Tibial nerve (tissue), 4 donors: ENCODE measurements around the gene SUSD3. TPM values are rescaled to one million over a fixed set of nuclear protein-coding genes. Genes with fewer than 3 reads are reported as not detected.
"Not testable (repeated sequence)": the region's sequence is repeated elsewhere in the genome, so short reads cannot be mapped to it uniquely, and the experiment has no call there.

Experiments used
- DNase-seq, 2 donors: peaks; one replicate each; pipeline ENCODE4 v3.0.0-alpha.2; 2019; ENCODE audit warnings: low spot score in 2 of 2
- H3K27ac ChIP-seq, 4 donors: fragments of 200-600 bp; sonication (generic) in 3 of 4; one replicate each; pipeline ENCODE4 v1.5.1; 2017 to 2019; ENCODE audit warnings: mild to moderate bottlenecking in 1 of 4
- H3K27me3 ChIP-seq, 2 donors: fragments of 200-600 bp; sonication (generic) in 1 of 2; one replicate each; pipeline versions ENCODE4 v1.5.1 to v1.6.0; 2017 to 2019
- H3K36me3 ChIP-seq, 3 donors: fragments of 200-600 bp; sonication (generic); one replicate each; pipeline ENCODE4 v1.5.1; 2018 to 2019
- H3K4me1 ChIP-seq, 4 donors: fragments of 200-600 bp; sonication (generic) in 3 of 4; one replicate each; pipeline ENCODE4 v1.5.1; 2017 to 2019
- H3K4me3 ChIP-seq, 4 donors: fragments of 200-600 bp; sonication (generic) in 3 of 4; one replicate each; pipeline ENCODE4 v1.5.1; 2017 to 2019; ENCODE audit warnings: mild to moderate bottlenecking in 1 of 4, moderate library complexity in 1 of 4
- H3K9me3 ChIP-seq, 4 donors: fragments of 200-600 bp; sonication (generic) in 3 of 4; one replicate each; pipeline ENCODE4 v1.5.1; 2017 to 2019
- EP300 ChIP-seq, 2 donors: sonication (generic); formaldehyde crosslinking; IDR thresholded peaks; one replicate each; pipeline ENCODE4 v1.6.1; 2017; ENCODE audit warnings: antibody characterized with exemption in 2 of 2, mild to moderate bottlenecking in 1 of 2
- POLR2A ChIP-seq, 2 donors: fragments of 450-650 bp; IDR thresholded peaks; one replicate each; pipeline ENCODE4 v1.6.1; 2017; ENCODE audit warnings: antibody characterized with exemption in 2 of 2, mild to moderate bottlenecking in 2 of 2, moderate library complexity in 2 of 2
- WGBS, 2 donors: methylation state at CpG; one replicate each; pipeline ENCODE4 v1.1.5; 2018; 5-methylcytosine and 5-hydroxymethylcytosine counted together
- total RNA-seq, 4 donors: library from RNA; depleted of rRNA; stranded (reverse); fragments of >200 nt; gene quantifications; one replicate each; pipeline ENCODE4 v1.1.0, GENCODE V29; 2016
- TF ChIP-seq, protein P1 (sequence below), 5 experiments: fragments of 200-600 bp in 3 of 5; fragments of 450-650 bp in 2 of 5; sonication (generic) in 3 of 5; IDR thresholded peaks; one replicate each; pipeline ENCODE4 v1.5.1; 2016 to 2019; ENCODE audit warnings: antibody characterized with exemption in 5 of 5, mild to moderate bottlenecking in 3 of 5, moderate library complexity in 2 of 5

Gene SUSD3
- total RNA-seq, 4 donors from 2014 or later: 3.0 to 4.2 (median 3.7) TPM; not detected in 1

DNA sequence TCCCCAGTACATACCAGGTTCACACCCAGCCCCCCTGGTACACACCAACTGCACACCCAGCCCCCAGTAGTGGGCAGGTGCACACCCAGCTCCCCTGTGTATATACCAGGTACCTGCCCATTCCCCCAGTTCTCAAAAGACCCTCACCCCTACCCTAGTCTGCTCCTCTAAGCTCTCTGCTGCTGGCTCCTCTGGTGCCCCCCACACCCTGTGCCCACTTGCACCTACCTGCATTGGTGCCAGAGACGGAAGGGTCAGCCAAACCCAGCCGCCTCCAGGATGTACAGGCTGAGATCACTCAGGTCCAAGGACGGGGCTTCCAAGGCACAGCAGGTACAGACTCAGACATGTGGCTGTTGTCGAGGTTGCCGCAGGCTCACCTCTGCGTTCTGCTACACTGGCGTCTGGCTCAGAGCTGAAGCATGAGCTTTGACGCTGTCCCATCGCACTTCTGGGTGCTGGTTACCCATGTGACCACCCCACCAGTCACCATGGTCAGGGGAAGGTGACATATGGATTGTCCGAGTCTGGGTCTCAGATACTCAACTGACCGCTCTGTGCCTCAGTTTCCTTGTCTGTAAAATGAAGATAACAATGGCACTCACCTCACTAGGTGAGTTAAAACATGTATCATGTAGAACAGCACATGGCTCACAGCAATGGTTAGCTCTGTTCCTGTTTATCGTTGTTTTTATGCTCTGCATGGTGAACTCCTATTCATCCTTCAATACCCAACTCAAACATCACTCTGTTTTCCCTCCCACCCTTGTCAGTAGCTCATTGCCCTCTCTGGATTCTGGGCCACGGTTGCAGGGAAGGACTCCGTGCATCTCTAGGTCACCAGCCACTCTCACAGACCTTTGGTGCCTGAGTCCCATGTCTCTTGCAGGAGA, 45.3 kb upstream of the SUSD3 start:
- Histone ChIP-seq H3K9me3 (no peaks in the 10 kb centered on the region), H3K4me1 (no peaks in the 10 kb centered on the region), H3K36me3 (no peaks in the 10 kb centered on the region), H3K27ac (no peak overlapping the region), H3K27me3 (no peaks in the 10 kb centered on the region), H3K4me3 (no peak overlapping the region)
- WGBS, 2 donors: 92 to 95% methylated on average over 10 to 14 of the region's 14 CpGs
- no peak for DNase-seq
- TF ChIP-seq POLR2A (IDR thresholded peaks at IDR 0.05) (no peak), EP300 (IDR thresholded peaks at IDR 0.05) (no peak)
- TF ChIP-seq, protein P1, sequence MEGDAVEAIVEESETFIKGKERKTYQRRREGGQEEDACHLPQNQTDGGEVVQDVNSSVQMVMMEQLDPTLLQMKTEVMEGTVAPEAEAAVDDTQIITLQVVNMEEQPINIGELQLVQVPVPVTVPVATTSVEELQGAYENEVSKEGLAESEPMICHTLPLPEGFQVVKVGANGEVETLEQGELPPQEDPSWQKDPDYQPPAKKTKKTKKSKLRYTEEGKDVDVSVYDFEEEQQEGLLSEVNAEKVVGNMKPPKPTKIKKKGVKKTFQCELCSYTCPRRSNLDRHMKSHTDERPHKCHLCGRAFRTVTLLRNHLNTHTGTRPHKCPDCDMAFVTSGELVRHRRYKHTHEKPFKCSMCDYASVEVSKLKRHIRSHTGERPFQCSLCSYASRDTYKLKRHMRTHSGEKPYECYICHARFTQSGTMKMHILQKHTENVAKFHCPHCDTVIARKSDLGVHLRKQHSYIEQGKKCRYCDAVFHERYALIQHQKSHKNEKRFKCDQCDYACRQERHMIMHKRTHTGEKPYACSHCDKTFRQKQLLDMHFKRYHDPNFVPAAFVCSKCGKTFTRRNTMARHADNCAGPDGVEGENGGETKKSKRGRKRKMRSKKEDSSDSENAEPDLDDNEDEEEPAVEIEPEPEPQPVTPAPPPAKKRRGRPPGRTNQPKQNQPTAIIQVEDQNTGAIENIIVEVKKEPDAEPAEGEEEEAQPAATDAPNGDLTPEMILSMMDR (IDR thresholded peaks at IDR 0.05): no peak

DNA sequence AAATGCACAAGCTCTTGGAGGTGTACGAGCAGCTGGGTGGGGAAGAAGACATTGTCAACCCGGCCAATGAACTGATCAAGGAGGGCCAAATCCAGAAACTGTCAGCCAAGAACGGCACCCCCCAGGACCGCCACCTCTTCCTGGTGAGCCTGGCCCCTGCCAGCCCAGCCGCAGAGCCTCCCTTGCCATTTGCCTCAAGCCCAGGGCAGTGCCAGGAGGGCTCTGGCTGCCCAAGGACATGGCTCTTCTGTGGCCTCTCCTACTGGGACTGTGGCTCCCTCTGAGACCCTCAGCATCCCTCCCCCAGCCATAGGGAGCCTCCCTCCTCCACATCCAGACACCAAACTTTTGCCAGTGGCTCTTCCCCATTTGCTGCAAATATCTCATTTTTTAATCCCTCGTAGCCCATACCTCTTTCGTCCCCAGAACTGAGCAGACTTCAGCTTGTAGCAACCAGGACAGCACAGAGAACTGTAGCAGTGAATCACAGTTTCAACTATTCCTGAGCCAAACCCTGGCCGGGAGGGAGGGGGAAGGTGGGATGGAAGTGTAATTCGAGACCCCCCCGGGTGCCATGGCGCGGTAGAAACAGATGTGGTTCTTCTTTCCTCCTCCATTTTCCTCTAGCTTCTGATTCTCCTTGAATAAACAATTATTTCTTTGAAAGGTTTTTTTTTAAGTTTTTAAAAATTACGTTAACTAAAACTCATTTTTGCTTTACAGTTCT, 44.5 kb upstream of the SUSD3 start:
- no peak overlapping the region for H3K27ac ChIP-seq
- no peak for DNase-seq
- TF ChIP-seq EP300 (IDR thresholded peaks at IDR 0.05) (no peak), POLR2A (IDR thresholded peaks at IDR 0.05) (no peak)
- TF ChIP-seq, protein P1 (IDR thresholded peaks at IDR 0.05): no peak
- no peaks in the 10 kb centered on the region for H3K27me3 ChIP-seq
- H3K36me3 ChIP-seq: no peaks in the 10 kb centered on the region
- WGBS, 2 donors: 67 to 74% methylated on average over 12 to 13 of the region's 13 CpGs
- no peak overlapping the region for H3K4me3 ChIP-seq
- H3K9me3 ChIP-seq: no peaks in the 10 kb centered on the region
- H3K4me1 ChIP-seq: no peaks in the 10 kb centered on the region

DNA sequence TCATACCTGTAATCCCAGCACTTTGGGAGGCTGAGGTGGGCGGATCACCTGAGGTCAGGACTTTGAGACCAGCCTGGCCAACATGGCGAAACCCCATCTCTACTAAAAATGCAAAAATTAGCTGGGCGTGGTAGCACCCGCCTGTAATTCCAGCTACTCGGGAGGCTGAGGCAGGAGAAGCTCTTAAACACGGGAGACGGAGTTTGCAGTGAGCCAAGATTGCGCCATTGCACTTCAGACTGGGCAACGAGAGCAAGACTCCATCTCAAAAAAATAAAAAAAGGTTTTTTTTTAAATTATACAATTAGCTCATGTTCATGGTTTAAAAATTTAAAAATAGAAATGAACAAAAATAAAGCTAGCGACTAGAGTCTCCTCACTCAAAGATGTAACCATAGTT, 43.3 kb upstream of the SUSD3 start:
- H3K27me3 ChIP-seq, H3K4me3 ChIP-seq, H3K36me3 ChIP-seq, H3K27ac ChIP-seq, DNase-seq, H3K9me3 ChIP-seq, H3K4me1 ChIP-seq: not testable (repeated sequence)
- WGBS, 2 donors: 84 to 90% methylated on average over 10 of the region's 10 CpGs

DNA sequence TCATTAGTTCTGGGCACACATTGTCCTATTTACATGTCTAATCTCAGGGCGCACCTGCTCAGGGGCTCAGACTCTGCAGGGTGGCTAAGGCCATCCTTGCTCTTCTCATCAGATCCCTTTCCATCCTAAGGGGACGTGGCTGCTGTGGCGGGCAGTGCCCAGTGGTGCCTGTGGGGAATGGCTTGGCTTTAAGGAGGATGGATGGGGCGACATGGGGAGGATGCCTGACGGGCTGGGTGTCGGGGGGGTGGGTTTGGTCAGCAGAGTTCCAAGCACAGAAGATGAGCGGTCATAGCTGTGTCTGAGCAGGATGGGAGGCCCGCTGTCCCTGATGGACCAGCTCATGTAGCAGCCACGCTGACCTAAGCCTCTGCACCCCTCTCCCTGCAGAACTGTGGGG, 40.9 kb upstream of the SUSD3 start:
- H3K27me3 ChIP-seq: no peaks in the 10 kb centered on the region
- no peak for DNase-seq

DNA sequence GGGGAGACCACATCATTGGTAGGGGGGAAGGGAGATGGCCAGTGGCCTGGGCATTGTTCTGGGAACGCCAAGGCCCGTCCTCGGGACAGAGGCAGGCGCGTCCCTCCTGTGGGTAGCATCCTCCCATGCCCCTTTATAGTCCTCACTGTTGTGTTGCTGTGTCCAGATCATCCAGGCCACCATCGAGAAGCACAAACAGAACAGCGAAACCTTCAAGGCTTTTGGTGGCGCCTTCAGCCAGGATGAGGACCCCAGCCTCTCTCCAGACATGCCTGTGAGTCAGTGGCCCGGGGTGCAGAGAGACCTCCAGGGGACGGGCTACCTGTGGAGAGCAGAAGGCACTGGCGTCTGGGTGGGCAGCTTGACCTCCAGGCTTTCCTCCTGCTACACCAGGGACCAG, 38.4 kb upstream of the SUSD3 start:
- no peaks in the 10 kb centered on the region for H3K4me1 ChIP-seq
- WGBS, 2 donors: 89 to 94% methylated on average over 11 of the region's 11 CpGs
- no peak overlapping the region for H3K4me3 ChIP-seq
- H3K9me3 ChIP-seq: no peaks in the 10 kb centered on the region
- peaks cover 0 to 5% (median 0%) of the 10 kb centered on the region in 3 donors for H3K36me3 ChIP-seq
- no peak for DNase-seq
- TF ChIP-seq, protein P1 (IDR thresholded peaks at IDR 0.05): no peak
- TF ChIP-seq EP300 (IDR thresholded peaks at IDR 0.05) (no peak), POLR2A (IDR thresholded peaks at IDR 0.05) (no peak)
- H3K27ac ChIP-seq: no peak overlapping the region
- no peaks in the 10 kb centered on the region for H3K27me3 ChIP-seq

More for the DNA sequence above, 40.9 kb upstream of the SUSD3 start:
- no peak overlapping the region for H3K4me3 ChIP-seq
- no peaks in the 10 kb centered on the region for H3K9me3 ChIP-seq
- no peak overlapping the region for H3K27ac ChIP-seq
- WGBS, 2 donors: 90 to 91% methylated on average over 7 to 9 of the region's 9 CpGs
- H3K4me1 ChIP-seq: no peaks in the 10 kb centered on the region
- TF ChIP-seq EP300 (IDR thresholded peaks at IDR 0.05) (no peak), POLR2A (IDR thresholded peaks at IDR 0.05) (no peak)
- TF ChIP-seq, protein P1 (IDR thresholded peaks at IDR 0.05): no peak
- H3K36me3 ChIP-seq: peaks cover 0 to 5% (median 0%) of the 10 kb centered on the region in 3 donors
